GM19238 (cell line): Measurements from ENCODE around the gene METTL8.
"Not testable (repeated sequence)": the region's sequence is repeated elsewhere in the genome, so short reads cannot be mapped to it uniquely, and the experiment has no call there.

Experiments
- DNase-seq: peaks from one replicate; pipeline ENCODE4 v3.0.0; 2011; ENCODE audit warnings: low spot score; ENCODE audit not compliant: insufficient read length

Gene METTL8

GRCh38 chr2:171430516-171431410 lies 3.0 kb downstream of the METTL8 start:
- DNase-seq: no peak

DNA sequence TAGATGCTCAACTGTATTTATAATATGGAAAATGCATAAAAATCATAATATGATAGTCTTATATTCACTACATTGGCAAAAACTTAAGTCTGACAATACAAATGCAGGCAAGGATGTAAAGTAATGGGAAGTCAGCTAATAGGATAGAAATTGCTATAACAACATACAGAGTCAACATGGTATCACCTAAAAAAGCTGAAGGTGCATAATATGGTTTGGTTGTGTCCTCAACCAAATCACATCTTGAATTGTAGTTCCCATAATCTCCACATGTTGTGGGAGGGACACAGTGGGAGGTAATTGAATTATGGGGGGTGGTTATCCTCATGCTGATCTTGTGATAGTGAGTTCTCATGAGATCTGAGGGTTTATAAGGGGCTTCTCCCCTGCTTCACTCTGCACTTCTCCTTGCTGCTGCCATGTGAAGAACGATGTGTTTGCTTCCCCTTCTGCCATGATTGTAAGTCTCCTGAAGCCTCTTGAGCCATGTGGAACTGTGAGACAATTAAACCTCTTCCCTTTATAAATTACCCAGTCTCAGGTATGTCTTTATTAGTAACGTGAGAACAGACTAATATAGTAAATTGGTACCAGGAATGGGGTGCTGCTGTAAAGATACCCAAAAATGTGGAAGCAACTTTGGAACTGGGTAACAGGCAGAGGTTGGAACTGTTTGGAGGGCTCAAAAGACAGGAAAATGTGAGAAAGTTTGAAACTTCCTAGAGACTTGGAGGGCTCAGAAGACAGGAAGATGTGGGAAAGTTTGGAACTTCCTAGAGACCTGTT lies 10.9 kb downstream of the METTL8 start:
- DNase-seq: not testable (repeated sequence)

GRCh38 chr2:171420728-171421563 lies 12.8 kb downstream of the METTL8 start:
- no peak for DNase-seq

DNA sequence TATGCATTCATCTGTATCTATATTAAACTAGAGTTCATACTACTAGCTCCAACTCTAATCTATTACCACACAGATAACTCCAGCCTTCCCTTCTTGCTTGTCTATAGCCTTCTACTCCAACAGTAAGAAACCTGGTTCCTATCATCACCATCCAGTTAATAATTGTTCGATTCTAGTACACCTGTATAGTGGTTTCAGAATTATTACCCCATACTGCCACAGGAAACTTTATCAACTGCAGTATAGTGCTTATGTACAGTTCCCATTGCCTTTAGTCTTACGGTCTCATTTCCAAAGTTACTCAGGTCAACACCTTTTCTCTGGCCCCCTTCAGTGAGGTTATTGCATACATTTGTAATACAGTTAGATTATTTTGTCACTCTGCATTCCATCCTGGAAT lies 14.5 kb downstream of the METTL8 start:
- no peak for DNase-seq

DNA sequence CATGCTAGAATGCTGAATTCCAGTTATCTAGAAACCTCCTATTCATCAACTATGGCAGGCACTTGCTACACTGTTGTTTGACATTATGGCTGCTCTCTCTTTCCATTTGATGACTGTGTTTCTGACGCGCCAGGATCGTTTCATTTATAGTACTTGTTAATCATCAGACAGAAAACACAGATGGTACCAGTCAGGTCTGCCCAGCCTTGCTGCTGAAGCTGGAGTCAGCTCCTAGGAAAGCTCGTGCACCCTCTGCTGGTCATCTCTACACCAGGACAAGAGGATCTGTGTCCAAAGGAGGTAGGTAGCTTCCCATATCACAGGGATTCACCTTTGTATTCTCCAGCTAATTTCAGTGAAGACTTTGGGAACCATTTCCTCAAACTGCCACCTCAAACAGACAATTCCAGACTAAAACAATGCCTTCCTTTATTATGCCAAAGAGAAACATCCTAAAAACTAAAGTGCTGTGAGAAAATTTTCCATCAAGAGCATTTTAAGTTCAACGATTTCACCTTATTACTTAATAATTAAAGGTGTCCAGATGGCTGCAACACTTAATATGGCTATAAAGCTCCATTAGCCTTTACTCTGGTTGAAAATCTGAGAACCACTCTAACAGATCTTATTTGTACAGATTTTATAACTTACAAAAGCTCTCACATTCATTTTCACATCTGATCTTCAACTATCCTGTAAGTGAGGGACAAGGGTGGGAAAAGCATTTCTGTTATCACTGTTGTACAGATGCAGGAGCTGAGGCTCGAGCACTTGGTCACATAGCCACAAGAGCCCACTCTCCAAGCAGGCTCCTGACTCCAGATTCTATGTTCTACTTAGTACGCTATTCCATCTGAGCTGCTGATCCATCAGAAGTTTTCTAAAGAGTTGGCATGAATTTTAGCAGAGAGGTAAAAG lies 17.5 kb downstream of the METTL8 start:
- peak; percentile 40 for DNase-seq

- DNase-seq: not testable (repeated sequence)
These were observed 19.1 kb downstream of the METTL8 start for GRCh38 chr2:171414645-171415044.

DNA sequence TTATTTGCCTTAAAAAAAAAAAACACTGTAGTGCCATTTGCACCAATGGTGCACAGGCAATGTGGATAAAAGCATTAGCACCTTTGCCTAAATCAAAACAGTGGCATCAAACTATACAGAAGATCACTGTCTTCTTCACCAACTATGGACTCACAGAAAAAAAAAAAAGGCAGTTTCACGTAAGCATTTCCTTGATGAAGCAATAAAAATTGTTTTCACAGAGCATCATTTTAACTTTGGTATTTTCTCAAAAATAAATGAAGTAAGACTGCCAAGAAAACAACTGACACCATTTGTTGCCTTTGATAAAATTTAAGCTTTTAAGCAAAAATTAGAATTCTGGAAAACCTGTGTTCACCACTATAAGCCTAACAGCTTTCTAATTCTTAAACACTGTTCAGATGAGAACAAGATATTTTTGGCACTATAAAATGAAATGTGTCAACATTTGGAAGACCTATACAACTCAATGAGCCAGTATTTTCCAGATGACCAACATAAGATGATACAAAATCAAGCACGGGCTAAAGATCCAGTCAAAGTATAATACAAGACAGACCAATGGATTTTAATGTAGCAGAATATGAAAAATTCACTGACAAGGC lies 21.1 kb downstream of the METTL8 start:
- no peak for DNase-seq

DNA sequence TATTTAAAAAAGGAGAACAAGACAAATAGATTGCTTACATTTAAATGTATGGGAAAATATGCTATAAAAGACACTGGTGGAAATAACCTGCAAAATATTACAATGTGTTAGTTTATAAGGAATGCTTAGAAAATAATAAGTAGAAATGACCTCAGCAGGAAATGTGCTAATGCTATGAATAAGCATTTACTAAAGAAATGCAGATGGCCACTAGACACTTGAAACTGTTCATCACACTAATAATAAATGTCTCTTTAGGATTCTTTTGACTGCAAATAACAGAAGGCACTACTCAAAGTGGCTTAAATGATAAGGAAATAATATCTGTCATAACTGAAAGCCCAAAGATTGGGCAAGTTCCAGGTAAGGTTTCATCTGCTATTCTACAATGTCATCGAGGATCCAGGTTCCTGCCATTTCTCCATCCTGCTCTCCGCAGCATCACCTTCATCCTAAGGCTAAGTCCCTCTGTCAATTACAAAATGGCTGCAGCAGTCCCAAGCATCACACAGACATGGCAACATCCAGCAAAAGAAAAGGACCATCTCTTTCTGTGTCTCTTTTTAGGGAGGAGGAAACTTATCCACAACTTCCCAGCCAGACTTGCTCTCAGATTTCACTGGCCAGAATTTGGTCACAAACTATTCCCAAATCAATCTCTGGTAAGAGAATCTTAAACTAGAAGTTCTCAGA lies 21.9 kb downstream of the METTL8 start:
- no peak for DNase-seq

- no peak for DNase-seq
These were observed 22.6 kb downstream of the METTL8 start for GRCh38 chr2:171411214-171411613.

DNA sequence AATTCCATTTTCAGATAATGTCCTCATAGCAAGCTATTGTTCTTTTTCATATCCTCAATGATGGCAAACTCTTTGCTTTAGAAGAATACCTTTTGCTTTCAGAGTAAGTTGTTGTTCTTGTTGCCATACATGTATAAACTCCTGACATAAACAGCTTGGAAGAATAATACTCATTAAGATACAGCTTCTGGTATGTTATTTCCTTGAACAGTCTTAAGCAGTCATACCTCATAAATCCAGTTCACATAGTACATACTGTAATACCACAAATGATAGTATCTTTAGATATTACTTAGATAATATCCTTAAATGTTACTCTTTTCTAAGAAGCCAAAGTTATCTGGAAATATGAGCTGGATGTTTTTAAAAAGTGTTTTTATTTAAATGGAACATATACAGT lies 23.2 kb downstream of the METTL8 start:
- no peak for DNase-seq

- DNase-seq: no peak
These were observed 23.7 kb downstream of the METTL8 start for GRCh38 chr2:171410101-171410500.

DNA sequence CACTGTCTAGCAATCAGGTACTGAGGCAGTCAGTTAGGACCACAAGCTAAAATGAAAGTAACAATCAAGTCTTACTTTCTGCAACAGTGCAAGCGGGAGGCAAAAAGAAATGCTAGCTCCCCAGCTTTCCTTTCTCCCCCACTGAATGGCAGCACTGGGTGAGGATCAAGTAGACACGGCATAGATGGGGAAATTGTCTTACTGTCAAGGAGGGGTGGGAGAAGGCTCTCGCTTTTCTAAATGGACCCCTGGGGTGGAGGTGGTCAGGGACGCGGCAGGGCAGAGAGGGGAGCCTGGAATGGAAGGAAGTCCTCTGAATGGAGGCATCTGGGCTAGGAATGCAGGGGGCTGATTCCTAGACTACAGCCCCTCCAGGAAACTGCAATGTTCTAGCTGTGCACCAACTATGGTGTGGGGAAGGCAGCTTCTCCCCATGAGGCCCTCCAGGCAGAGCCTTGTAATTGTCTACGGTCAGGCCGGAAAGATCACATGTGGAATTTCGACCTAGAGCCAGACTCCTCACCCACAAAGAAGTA lies 24.3 kb downstream of the METTL8 start:
- DNase-seq: no peak

DNA sequence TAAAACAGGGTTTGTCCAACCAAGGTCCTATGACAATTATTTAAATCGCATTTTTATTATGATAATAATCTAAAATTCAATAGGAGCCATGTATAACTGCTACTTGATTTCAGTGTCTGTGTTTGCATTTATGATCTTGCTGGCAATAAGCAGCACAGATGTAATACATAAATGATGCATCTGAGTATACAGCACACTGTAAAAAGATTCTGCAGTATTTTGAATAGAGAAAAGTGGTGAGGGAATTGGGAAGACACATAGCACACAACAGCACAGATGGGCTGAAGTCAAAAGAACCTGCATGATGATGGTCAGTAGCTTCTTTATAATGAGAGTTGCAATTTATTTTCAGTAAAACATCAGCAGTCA lies 26.1 kb downstream of the METTL8 start:
- DNase-seq: no peak

GRCh38 chr2:171407030-171407675 lies 26.6 kb downstream of the METTL8 start:
- no peak for DNase-seq

GRCh38 chr2:171406044-171406443 lies 27.7 kb downstream of the METTL8 start:
- no peak for DNase-seq

DNA sequence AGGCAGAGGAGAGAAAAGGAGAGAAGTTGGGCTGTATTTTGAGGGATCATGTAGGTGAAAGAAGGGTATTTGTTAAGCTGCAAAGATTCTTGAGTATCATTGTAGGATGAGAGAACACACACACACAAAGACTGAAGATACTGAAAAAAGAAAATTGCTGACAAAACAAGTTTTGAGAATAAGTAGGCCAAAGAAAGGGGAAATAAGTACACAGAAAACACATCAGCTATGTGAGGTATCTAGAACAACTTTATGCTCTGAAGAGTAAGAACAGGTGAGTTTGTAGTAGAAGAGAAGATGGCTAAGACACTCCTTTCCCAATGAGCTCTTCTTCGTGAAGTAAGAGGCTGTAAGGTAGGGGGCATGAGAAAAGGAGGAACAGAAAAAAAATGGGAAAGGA lies 28.2 kb downstream of the METTL8 start:
- DNase-seq: no peak

- no peak for DNase-seq
These were observed 29.1 kb downstream of the METTL8 start for GRCh38 chr2:171404719-171405118.

DNA sequence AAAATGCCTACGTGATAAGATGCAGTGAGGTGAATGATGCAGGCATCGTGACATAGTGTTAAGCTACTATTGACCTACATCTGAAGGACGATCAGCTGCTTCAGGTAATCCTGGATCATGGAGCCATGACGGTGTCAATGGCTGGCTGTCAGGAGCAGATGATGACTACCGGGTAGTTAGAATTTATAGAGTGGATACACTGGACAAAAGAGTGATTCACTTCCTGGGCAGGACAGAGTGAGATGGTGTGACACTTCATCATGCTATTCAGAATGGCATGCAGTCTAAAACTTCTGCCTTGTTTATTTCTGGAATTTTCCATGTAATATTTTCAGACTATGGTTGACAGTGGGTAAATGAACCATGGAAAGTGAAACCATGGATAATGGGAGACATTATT lies 29.5 kb downstream of the METTL8 start:
- no peak for DNase-seq
